NOMO-1 (cell line): ENCODE results near the gene GAB2.
"Not testable (repeated sequence)": the region's sequence is repeated elsewhere in the genome, so short reads cannot be mapped to it uniquely, and the experiment has no call there.

Experiments used
- DNase-seq, 2 experiments: peaks; one replicate each; lab custom pipeline; 2025; ENCODE audit not compliant: unreplicated experiment in 2 of 2; lab: John Stamatoyannopoulos, UW

GAB2 gene

GRCh38 chr11:78257654-78258053, 160.0 kb downstream of the GAB2 start:
- DNase-seq = no peak

- no peak for DNase-seq
These were observed 160.7 kb downstream of the GAB2 start for GRCh38 chr11:78256962-78257361.

- no peak for DNase-seq
These were observed 161.7 kb downstream of the GAB2 start for GRCh38 chr11:78255919-78256318.

GRCh38 chr11:78254268-78254667, 163.4 kb downstream of the GAB2 start:
- no peak for DNase-seq

- DNase-seq = no peak
These were observed 163.8 kb downstream of the GAB2 start for GRCh38 chr11:78253797-78254196.

GRCh38 chr11:78251083-78251775, 166.4 kb downstream of the GAB2 start:
- DNase-seq = no peak

GRCh38 chr11:78250099-78250498, 167.5 kb downstream of the GAB2 start:
- DNase-seq = no peak

- DNase-seq = no peak
These were observed 168.7 kb downstream of the GAB2 start for GRCh38 chr11:78248903-78249302.

GRCh38 chr11:78248191-78248590, 169.4 kb downstream of the GAB2 start:
- no peak for DNase-seq

GRCh38 chr11:78244546-78245255, 172.9 kb downstream of the GAB2 start:
- DNase-seq = no peak

- DNase-seq = no peak
These were observed 173.5 kb downstream of the GAB2 start for GRCh38 chr11:78244080-78244479.

GRCh38 chr11:78241475-78241874, 176.1 kb downstream of the GAB2 start:
- no peak for DNase-seq

GRCh38 chr11:78239781-78240180, 177.8 kb downstream of the GAB2 start:
- no peak for DNase-seq

- no peak for DNase-seq
These were observed 180.2 kb downstream of the GAB2 start for GRCh38 chr11:78237293-78238046.

- no peak for DNase-seq
These were observed 183.6 kb downstream of the GAB2 start for GRCh38 chr11:78234006-78234405.

GRCh38 chr11:78233046-78233445, 184.6 kb downstream of the GAB2 start:
- not testable (repeated sequence) for DNase-seq

- no peak for DNase-seq
These were observed 185.6 kb downstream of the GAB2 start for GRCh38 chr11:78231962-78232501.

GRCh38 chr11:78230161-78230877, 187.3 kb downstream of the GAB2 start:
- DNase-seq = no peak

- DNase-seq = no peak
These were observed 188.5 kb downstream of the GAB2 start for GRCh38 chr11:78229106-78229505.

GRCh38 chr11:78228467-78228866, 189.2 kb downstream of the GAB2 start:
- peak; percentile 63 to 65 for DNase-seq

- DNase-seq = peak; percentile 21 to 34
These were observed 189.7 kb downstream of the GAB2 start for GRCh38 chr11:78227921-78228320.
